GM18508 (cell line): ENCODE data around the gene CASK.

Experiments
- ATAC-seq: cut with Tn5 transposase; IDR thresholded peaks from one replicate; pipeline ENCODE4 v1.9.1; 2021; ENCODE audit warnings: moderate number of reproducible peaks; ENCODE audit not compliant: insufficient read depth, unreplicated experiment

The CASK gene

GRCh38 chrX:41596596-41596995 lies 326.8 kb downstream of the CASK start:
- peak; percentile 95 for ATAC-seq

GRCh38 chrX:41594634-41595033 lies 328.7 kb downstream of the CASK start:
- ATAC-seq: no peak

GRCh38 chrX:41591906-41592305 lies 331.4 kb downstream of the CASK start:
- ATAC-seq: no peak

- no peak for ATAC-seq
Observed at GRCh38 chrX:41590641-41591040, 332.7 kb downstream of the CASK start.

GRCh38 chrX:41589634-41590270 lies 333.6 kb downstream of the CASK start:
- ATAC-seq: no peak

- no peak for ATAC-seq
Observed at GRCh38 chrX:41588271-41588670, 335.1 kb downstream of the CASK start.

- no peak for ATAC-seq
Observed at GRCh38 chrX:41580423-41581064, 342.8 kb downstream of the CASK start.

GRCh38 chrX:41563876-41564275 lies 359.5 kb downstream of the CASK start:
- ATAC-seq: no peak

- no peak for ATAC-seq
Observed at GRCh38 chrX:41561045-41561444, 362.3 kb downstream of the CASK start.

- no peak for ATAC-seq
Observed at GRCh38 chrX:41559235-41560052, 363.9 kb downstream of the CASK start.

GRCh38 chrX:41558531-41558930 lies 364.8 kb downstream of the CASK start:
- ATAC-seq: no peak

GRCh38 chrX:41556958-41557357 lies 366.4 kb downstream of the CASK start:
- no peak for ATAC-seq

GRCh38 chrX:41553688-41554087 lies 369.7 kb downstream of the CASK start:
- ATAC-seq: no peak

GRCh38 chrX:41548411-41548810 lies 374.9 kb downstream of the CASK start:
- ATAC-seq: no peak

- no peak for ATAC-seq
Observed at GRCh38 chrX:41543668-41544067, 379.7 kb downstream of the CASK start.

- no peak for ATAC-seq
Observed at GRCh38 chrX:41543025-41543424, 380.3 kb downstream of the CASK start.

- no peak for ATAC-seq
Observed at GRCh38 chrX:41542536-41542935, 380.8 kb downstream of the CASK start.

- ATAC-seq: no peak
Observed at GRCh38 chrX:41542135-41542534, 381.2 kb downstream of the CASK start.

- ATAC-seq: no peak
Observed at GRCh38 chrX:41541386-41541785, 382.0 kb downstream of the CASK start.

GRCh38 chrX:41538707-41539106 lies 384.6 kb downstream of the CASK start:
- no peak for ATAC-seq

GRCh38 chrX:41530085-41530484 lies 393.3 kb downstream of the CASK start:
- no peak for ATAC-seq
